Osteoblast (primary cell): ENCODE data around the gene ACCSL. TPM values are rescaled to one million over a fixed set of nuclear protein-coding genes. Genes with fewer than 3 reads are reported as not detected.

Experiments used
- DNase-seq: peaks from one replicate; pipeline ENCODE4 v3.0.0; 2011; ENCODE audit warnings: low spot score, mixed read lengths; ENCODE audit not compliant: insufficient read length; ENCODE audit errors: missing footprints
- H2AFZ ChIP-seq: 2 replicates; pipeline ENCODE4 v1.6.0; 2011; ENCODE audit warnings: mild to moderate bottlenecking, low read length
- H3K27ac ChIP-seq: 2 replicates; pipeline ENCODE4 v1.5.1; 2011; ENCODE audit warnings: mild to moderate bottlenecking, low read depth, low read length, moderate library complexity
- H3K27me3 ChIP-seq: 2 replicates; pipeline ENCODE4 v1.6.0; 2012; ENCODE audit warnings: mild to moderate bottlenecking, control low read depth, inconsistent platforms, low read length, moderate library complexity; ENCODE audit not compliant: insufficient read depth
- H3K36me3 ChIP-seq: 2 replicates; pipeline ENCODE4 v1.5.1; 2011; ENCODE audit warnings: mild to moderate bottlenecking, low read length, control low read depth, moderate library complexity; ENCODE audit not compliant: insufficient read depth
- H3K4me1 ChIP-seq: 2 replicates; pipeline ENCODE4 v1.5.1; 2011; ENCODE audit warnings: mild to moderate bottlenecking, low read length, control low read depth, moderate library complexity; ENCODE audit not compliant: insufficient read depth
- H3K4me2 ChIP-seq: 2 replicates; pipeline ENCODE4 v1.6.0; 2011; ENCODE audit warnings: mild to moderate bottlenecking, low read length; ENCODE audit not compliant: insufficient read depth
- H3K4me3 ChIP-seq: fragments of 200-600 bp; sonication (generic); 3 replicates; pipeline ENCODE4 v1.5.1; 2012; ENCODE audit warnings: mild to moderate bottlenecking, low read length, inconsistent platforms; ENCODE audit not compliant: insufficient read depth
- H3K79me2 ChIP-seq: 2 replicates; pipeline ENCODE4 v1.6.0; 2012; ENCODE audit warnings: mild to moderate bottlenecking, low read length, control low read depth, inconsistent platforms; ENCODE audit not compliant: insufficient read depth
- H3K9me3 ChIP-seq: 2 replicates; pipeline ENCODE4 v1.5.1; 2011; ENCODE audit warnings: low read depth, low read length, control low read depth
- H4K20me1 ChIP-seq: 2 replicates; pipeline ENCODE4 v1.6.0; 2012; ENCODE audit warnings: mild to moderate bottlenecking, low read length, control low read depth; ENCODE audit not compliant: insufficient read depth
- CTCF ChIP-seq: IDR thresholded peaks from 2 replicates; pipeline ENCODE4 v1.5.1; 2011; ENCODE audit warnings: mild to moderate bottlenecking, low read depth, low read length, moderate library complexity; ENCODE audit errors: extremely low read depth
- total RNA-seq: library from RNA; depleted of rRNA; stranded (reverse); fragments of >200 nt; gene quantifications from 2 replicates; pipeline ENCODE4 v1.2.3, GENCODE V29; 2012

The ACCSL gene
- total RNA-seq, 1 donor: not detected

- Histone ChIP-seq H3K4me2 (no peak overlapping the region), H3K79me2 (no peaks in the 10 kb centered on the region), H3K4me3 (no peak overlapping the region), H3K4me1 (peaks cover 4% of the 10 kb centered on the region), H3K36me3 (no peaks in the 10 kb centered on the region), H3K9me3 (no peaks in the 10 kb centered on the region), H2AFZ (no peak overlapping the region), H3K27ac (no peak overlapping the region), H4K20me1 (no peaks in the 10 kb centered on the region), H3K27me3 (no peaks in the 10 kb centered on the region)
- no peak for TF ChIP-seq CTCF
- DNase-seq: peak; percentile 42
Measured at GRCh38 chr11:44002191-44003093, 45.3 kb upstream of the ACCSL start.

- Histone ChIP-seq H3K4me1 (peaks cover 4% of the 10 kb centered on the region), H3K9me3 (no peaks in the 10 kb centered on the region), H4K20me1 (no peaks in the 10 kb centered on the region), H3K4me2 (no peak overlapping the region), H3K27me3 (no peaks in the 10 kb centered on the region), H3K36me3 (no peaks in the 10 kb centered on the region), H2AFZ (no peak overlapping the region), H3K79me2 (no peaks in the 10 kb centered on the region), H3K4me3 (no peak overlapping the region), H3K27ac (no peak overlapping the region)
- no peak for TF ChIP-seq CTCF
- DNase-seq: no peak
Measured at GRCh38 chr11:44003736-44004451, 43.9 kb upstream of the ACCSL start.

- Histone ChIP-seq H2AFZ (no peak overlapping the region), H3K36me3 (no peaks in the 10 kb centered on the region), H3K27ac (no peak overlapping the region), H3K4me1 (peaks cover 4% of the 10 kb centered on the region), H3K4me2 (no peak overlapping the region), H4K20me1 (no peaks in the 10 kb centered on the region), H3K4me3 (no peak overlapping the region), H3K9me3 (no peaks in the 10 kb centered on the region), H3K79me2 (no peaks in the 10 kb centered on the region), H3K27me3 (no peaks in the 10 kb centered on the region)
- TF ChIP-seq CTCF: no peak
- peak; percentile 63 for DNase-seq
Measured at GRCh38 chr11:44004452-44005062, 43.2 kb upstream of the ACCSL start.
